ENCODE data around the gene PBX1.

DNA sequence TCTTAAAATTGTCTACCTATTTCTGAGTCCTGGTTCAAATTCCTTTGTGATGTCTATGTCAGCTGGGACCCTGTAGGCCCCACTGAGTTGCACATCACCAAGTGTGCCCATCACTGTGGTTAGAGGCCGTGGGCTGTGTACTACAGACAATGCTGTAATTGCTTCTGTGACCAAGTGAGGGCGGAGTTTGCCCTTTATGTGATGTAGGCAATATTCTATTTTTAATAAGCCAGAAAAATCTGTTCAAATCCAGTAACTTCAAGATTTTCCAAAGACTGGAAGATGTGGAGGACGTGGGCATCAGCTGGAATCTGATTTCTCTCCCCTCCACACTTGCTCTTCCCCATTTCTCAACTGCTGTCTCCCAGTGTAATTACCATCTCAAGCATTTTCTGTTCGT lies 215.4 kb downstream of the PBX1 start:
- TF ChIP-seq, protein P1, sequence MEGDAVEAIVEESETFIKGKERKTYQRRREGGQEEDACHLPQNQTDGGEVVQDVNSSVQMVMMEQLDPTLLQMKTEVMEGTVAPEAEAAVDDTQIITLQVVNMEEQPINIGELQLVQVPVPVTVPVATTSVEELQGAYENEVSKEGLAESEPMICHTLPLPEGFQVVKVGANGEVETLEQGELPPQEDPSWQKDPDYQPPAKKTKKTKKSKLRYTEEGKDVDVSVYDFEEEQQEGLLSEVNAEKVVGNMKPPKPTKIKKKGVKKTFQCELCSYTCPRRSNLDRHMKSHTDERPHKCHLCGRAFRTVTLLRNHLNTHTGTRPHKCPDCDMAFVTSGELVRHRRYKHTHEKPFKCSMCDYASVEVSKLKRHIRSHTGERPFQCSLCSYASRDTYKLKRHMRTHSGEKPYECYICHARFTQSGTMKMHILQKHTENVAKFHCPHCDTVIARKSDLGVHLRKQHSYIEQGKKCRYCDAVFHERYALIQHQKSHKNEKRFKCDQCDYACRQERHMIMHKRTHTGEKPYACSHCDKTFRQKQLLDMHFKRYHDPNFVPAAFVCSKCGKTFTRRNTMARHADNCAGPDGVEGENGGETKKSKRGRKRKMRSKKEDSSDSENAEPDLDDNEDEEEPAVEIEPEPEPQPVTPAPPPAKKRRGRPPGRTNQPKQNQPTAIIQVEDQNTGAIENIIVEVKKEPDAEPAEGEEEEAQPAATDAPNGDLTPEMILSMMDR (IDR thresholded peaks at IDR 0.05), result no peak
- TF ChIP-seq POLR2A (IDR thresholded peaks at IDR 0.05), result no peak
- TF ChIP-seq EP300 (IDR thresholded peaks at IDR 0.05), result no peak
